GM12891 (cell line): ENCODE results near the gene MARVELD3.

Source experiments
- DNase-seq: peaks from one replicate; pipeline ENCODE4 v3.0.0; 2011; ENCODE audit warnings: low spot score; ENCODE audit not compliant: insufficient read length
- FAIRE-seq: peaks from 2 replicates; lab custom pipeline; 2011; peaks lifted over from hg19 to GRCh38; lab: Jason Lieb, UNC
- PAX5 ChIP-seq: IDR thresholded peaks from 2 replicates; pipeline ENCODE4 v1.6.1; 2011; ENCODE audit warnings: low read length, moderate library complexity, mild to moderate bottlenecking; ENCODE audit not compliant: insufficient read depth, severe bottlenecking
- POLR2A ChIP-seq: IDR thresholded peaks from 2 replicates; pipeline ENCODE4 v1.6.1; 2011; ENCODE audit warnings: low read depth, low read length, control low read depth
- POLR2AphosphoS5 ChIP-seq: IDR thresholded peaks from 2 replicates; pipeline ENCODE4 v1.6.1; 2011; ENCODE audit warnings: low read depth, low read length, control low read depth
- POU2F2 ChIP-seq: IDR thresholded peaks from 2 replicates; pipeline ENCODE4 v1.6.1; 2011; ENCODE audit warnings: low read depth, mild to moderate bottlenecking, control low read depth, low read length, moderate library complexity
- SPI1 ChIP-seq: IDR thresholded peaks from 2 replicates; pipeline ENCODE4 v1.6.1; 2011; ENCODE audit warnings: low read depth, low read length, control low read depth
- TAF1 ChIP-seq: IDR thresholded peaks from 2 replicates; pipeline ENCODE4 v1.6.1; 2011; ENCODE audit warnings: low read depth, low read length, control low read depth

Gene MARVELD3

GRCh38 chr16:71623597-71623996, 2.4 kb upstream of the MARVELD3 start:
- DNase-seq (no peak), FAIRE-seq (peak; percentile 45)
- no peak for TF ChIP-seq POLR2A
- TF ChIP-seq PAX5, result no peak
- no peak for TF ChIP-seq POU2F2
- TF ChIP-seq SPI1, result 0 out of 2 replicates have a peak, but pooled peaks have one; percentile 31

GRCh38 chr16:71625113-71625850, 702 bp upstream of the MARVELD3 start:
- FAIRE-seq, result peak; percentile 26
- no peak for DNase-seq
- TF ChIP-seq POLR2AphosphoS5, result no peak

GRCh38 chr16:71626858-71627213, 852 bp downstream of the MARVELD3 start:
- DNase-seq (peak; percentile 51), FAIRE-seq (no peak)
- no peak for TF ChIP-seq POLR2AphosphoS5
- TF ChIP-seq TAF1, result no peak
- TF ChIP-seq POU2F2, result no peak
- no peak for TF ChIP-seq POLR2A
- no peak for TF ChIP-seq PAX5
- no peak for TF ChIP-seq SPI1

- FAIRE-seq (no peak), DNase-seq (no peak)
- TF ChIP-seq PAX5 (no peak), POLR2A (no peak), POLR2AphosphoS5 (no peak), TAF1 (no peak), SPI1 (no peak), POU2F2 (no peak)
Measured at GRCh38 chr16:71627731-71628181, 1.8 kb downstream of the MARVELD3 start.

GRCh38 chr16:71628810-71629209, 2.8 kb downstream of the MARVELD3 start:
- FAIRE-seq, result no peak
- TF ChIP-seq TAF1 (no peak), POLR2AphosphoS5 (no peak), POU2F2 (no peak), PAX5 (no peak), SPI1 (no peak), POLR2A (no peak)
- DNase-seq, result no peak

- DNase-seq (no peak), FAIRE-seq (no peak)
- no peak for TF ChIP-seq SPI1
- TF ChIP-seq PAX5, result no peak
Measured at GRCh38 chr16:71629278-71630016, 3.5 kb downstream of the MARVELD3 start.

- no peak for FAIRE-seq
- DNase-seq, result no peak
- TF ChIP-seq SPI1 (no peak), TAF1 (no peak), POLR2AphosphoS5 (no peak), POU2F2 (no peak), POLR2A (no peak), PAX5 (no peak)
Measured at GRCh38 chr16:71630808-71631207, 4.8 kb downstream of the MARVELD3 start.

GRCh38 chr16:71631776-71632175, 5.8 kb downstream of the MARVELD3 start:
- no peak for FAIRE-seq
- no peak for TF ChIP-seq POLR2AphosphoS5
- no peak for TF ChIP-seq POLR2A
- no peak for TF ChIP-seq PAX5
- TF ChIP-seq POU2F2, result no peak
- no peak for TF ChIP-seq TAF1
- TF ChIP-seq SPI1, result no peak
- no peak for DNase-seq

- DNase-seq (no peak), FAIRE-seq (no peak)
- no peak for TF ChIP-seq POU2F2
- no peak for TF ChIP-seq POLR2A
- no peak for TF ChIP-seq TAF1
- TF ChIP-seq PAX5, result no peak
- no peak for TF ChIP-seq SPI1
- no peak for TF ChIP-seq POLR2AphosphoS5
Measured at GRCh38 chr16:71635632-71636031, 9.6 kb downstream of the MARVELD3 start.

GRCh38 chr16:71637398-71637797, 11.4 kb downstream of the MARVELD3 start:
- TF ChIP-seq POU2F2, result no peak
- no peak for TF ChIP-seq POLR2A
- no peak for TF ChIP-seq PAX5
- no peak for TF ChIP-seq SPI1
- no peak for TF ChIP-seq POLR2AphosphoS5
- FAIRE-seq (no peak), DNase-seq (no peak)

- no peak for DNase-seq
- TF ChIP-seq POLR2A (no peak), SPI1 (no peak), POLR2AphosphoS5 (no peak), POU2F2 (no peak), TAF1 (no peak), PAX5 (no peak)
- peak; percentile 48 for FAIRE-seq
Measured at GRCh38 chr16:71645450-71645849, 19.5 kb downstream of the MARVELD3 start.
